Sigmoid colon (tissue), 7 donors: Measurements from ENCODE around the gene TMEM121. TPM values are rescaled to one million over a fixed set of nuclear protein-coding genes. Genes with fewer than 3 reads are reported as not detected.

ENCODE experiments used
- DNase-seq: peaks from one replicate; pipeline ENCODE4 v3.0.0-alpha.2; 2019
- H3K27ac ChIP-seq, 4 donors: fragments of 200-600 bp; sonication (generic); one replicate each; pipeline ENCODE4 v1.5.1; 2016 to 2019; ENCODE audit warnings: mild to moderate bottlenecking in 1 of 4
- H3K27me3 ChIP-seq, 3 donors: fragments of 200-600 bp; sonication (generic); one replicate each; pipeline ENCODE4 v1.5.1; 2019; ENCODE audit warnings: mild to moderate bottlenecking in 1 of 3
- H3K36me3 ChIP-seq, 4 donors: fragments of 200-600 bp; sonication (generic); one replicate each; pipeline ENCODE4 v1.5.1; 2016 to 2019
- H3K4me1 ChIP-seq, 4 donors: fragments of 200-600 bp; sonication (generic); one replicate each; pipeline ENCODE4 v1.5.1; 2017 to 2019
- H3K4me3 ChIP-seq, 4 donors: fragments of 200-600 bp; sonication (generic); one replicate each; pipeline ENCODE4 v1.5.1; 2017 to 2019; ENCODE audit warnings: mild to moderate bottlenecking in 2 of 4, moderate library complexity in 1 of 4
- H3K9me3 ChIP-seq, 4 donors: fragments of 200-600 bp in 3 of 4; sonication (generic) in 3 of 4; one replicate each; pipeline versions ENCODE4 v1.5.1 to v1.6.1; 2013 to 2019
- EP300 ChIP-seq, 4 donors: sonication (generic); formaldehyde crosslinking; IDR thresholded peaks; one replicate each; pipeline ENCODE4 v1.6.1; 2017; ENCODE audit warnings: antibody characterized with exemption in 4 of 4
- POLR2A ChIP-seq, 2 donors: fragments of 450-650 bp; IDR thresholded peaks; one replicate each; pipeline ENCODE4 v1.6.1; 2016; ENCODE audit warnings: antibody characterized with exemption in 2 of 2, mild to moderate bottlenecking in 2 of 2, moderate library complexity in 2 of 2
- POLR2AphosphoS5 ChIP-seq, 4 donors: sonication (generic); formaldehyde crosslinking; IDR thresholded peaks; one replicate each; pipeline ENCODE4 v1.6.1; 2017; ENCODE audit warnings: antibody characterized with exemption in 4 of 4
- WGBS, 2 donors: extraction: QIAGEN DNeasy Blood & Tissue Kit; methylation state at CpG; one replicate each; pipeline ENCODE4 v1.1.7; 2013; 5-methylcytosine and 5-hydroxymethylcytosine counted together
- intact Hi-C: fragments of 100-400 bp; cut with DNase I; formaldehyde crosslinking; loops from one replicate; pipeline ENCODE4 v1.15.1; 2023
- polyA plus RNA-seq, 3 donors: library from polyadenylated mRNA; stranded (reverse); fragments of 200-250 nt; gene quantifications; one replicate each; pipeline ENCODE4 v1.2.3, GENCODE V29; 2013
- total RNA-seq, 4 donors: library from RNA; depleted of rRNA; stranded (reverse); fragments of >200 nt; gene quantifications; one replicate each; pipeline ENCODE4 v1.1.0, GENCODE V29; 2016
- TF ChIP-seq, protein P1 (sequence below), 4 experiments: fragments of 450-650 bp in 3 of 4; fragments of 200-600 bp in 1 of 4; IDR thresholded peaks; one replicate each; pipeline ENCODE4 v1.5.1; 2016 to 2019; ENCODE audit warnings: antibody characterized with exemption in 4 of 4, mild to moderate bottlenecking in 3 of 4, moderate library complexity in 2 of 4
- donor health status: healthy with polysubstance abuse.
- donor health status: Bipolar disorder and iron deficiency.
- donor health status: healthy.

TMEM121 gene
- total and polyA plus RNA-seq, 7 donors, result 2.3 to 8.0 (median 5.0) TPM; not detected in 2

GRCh38 chr14:105500726-105501101 lies 25.7 kb upstream of the TMEM121 start:
- no peaks in the 10 kb centered on the region for H3K9me3 ChIP-seq
- no peaks in the 10 kb centered on the region for H3K27me3 ChIP-seq
- no peaks in the 10 kb centered on the region for H3K4me1 ChIP-seq
- intact Hi-C loops, result no loop called here
- WGBS, 2 donors, result 50 to 70% methylated on average over 10 of the region's 10 CpGs
- no peak for TF ChIP-seq POLR2A (IDR thresholded peaks at IDR 0.05)
- no peak for TF ChIP-seq EP300 (IDR thresholded peaks at IDR 0.05)
- TF ChIP-seq POLR2AphosphoS5 (IDR thresholded peaks at IDR 0.05), result no peak
- TF ChIP-seq, protein P1, sequence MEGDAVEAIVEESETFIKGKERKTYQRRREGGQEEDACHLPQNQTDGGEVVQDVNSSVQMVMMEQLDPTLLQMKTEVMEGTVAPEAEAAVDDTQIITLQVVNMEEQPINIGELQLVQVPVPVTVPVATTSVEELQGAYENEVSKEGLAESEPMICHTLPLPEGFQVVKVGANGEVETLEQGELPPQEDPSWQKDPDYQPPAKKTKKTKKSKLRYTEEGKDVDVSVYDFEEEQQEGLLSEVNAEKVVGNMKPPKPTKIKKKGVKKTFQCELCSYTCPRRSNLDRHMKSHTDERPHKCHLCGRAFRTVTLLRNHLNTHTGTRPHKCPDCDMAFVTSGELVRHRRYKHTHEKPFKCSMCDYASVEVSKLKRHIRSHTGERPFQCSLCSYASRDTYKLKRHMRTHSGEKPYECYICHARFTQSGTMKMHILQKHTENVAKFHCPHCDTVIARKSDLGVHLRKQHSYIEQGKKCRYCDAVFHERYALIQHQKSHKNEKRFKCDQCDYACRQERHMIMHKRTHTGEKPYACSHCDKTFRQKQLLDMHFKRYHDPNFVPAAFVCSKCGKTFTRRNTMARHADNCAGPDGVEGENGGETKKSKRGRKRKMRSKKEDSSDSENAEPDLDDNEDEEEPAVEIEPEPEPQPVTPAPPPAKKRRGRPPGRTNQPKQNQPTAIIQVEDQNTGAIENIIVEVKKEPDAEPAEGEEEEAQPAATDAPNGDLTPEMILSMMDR (IDR thresholded peaks at IDR 0.05), result no peak
- no peak overlapping the region for H3K27ac ChIP-seq
- no peak overlapping the region for H3K4me3 ChIP-seq
- no peaks in the 10 kb centered on the region for H3K36me3 ChIP-seq
- DNase-seq, result peak; percentile 41

DNA sequence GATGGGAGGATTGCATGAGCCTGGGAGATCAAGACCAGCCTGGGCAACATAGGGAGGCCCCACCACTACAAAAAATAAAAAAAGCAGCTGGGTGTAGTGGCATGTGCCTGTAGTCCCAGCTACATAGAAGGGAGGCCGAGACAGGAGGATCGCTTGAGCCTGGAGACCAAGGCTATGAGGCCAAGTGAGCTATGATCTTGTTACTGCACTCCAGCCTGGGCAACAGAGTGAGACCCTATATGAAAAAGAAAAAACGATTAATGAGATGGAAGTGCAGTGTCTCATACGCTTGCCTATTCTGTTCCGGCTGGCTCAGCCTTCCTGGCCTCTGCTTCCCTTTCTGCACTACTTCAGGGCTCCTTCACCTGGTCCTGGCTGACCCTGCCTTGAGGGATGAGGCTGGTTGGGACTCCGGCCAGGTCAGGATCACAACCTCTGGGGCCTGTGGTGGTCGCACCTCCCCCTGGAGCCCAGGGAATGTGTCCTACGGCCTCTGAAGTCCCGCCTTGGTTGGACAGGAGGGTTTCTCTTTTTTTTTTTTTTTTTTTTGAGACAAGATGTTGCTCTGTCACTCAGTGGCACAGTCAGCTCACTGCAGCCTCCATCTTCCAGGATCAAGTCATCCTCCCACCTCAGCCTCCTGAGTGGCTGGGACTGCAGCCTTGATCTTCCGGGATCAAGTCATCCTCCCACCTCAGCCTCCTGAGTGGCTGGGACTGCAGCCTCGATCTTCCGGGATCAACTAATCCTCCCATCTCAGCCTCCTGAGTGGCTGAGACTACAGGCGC lies 24.7 kb upstream of the TMEM121 start:
- H3K4me1 ChIP-seq, result no peaks in the 10 kb centered on the region
- H3K4me3 ChIP-seq, result no peak overlapping the region
- no peaks in the 10 kb centered on the region for H3K27me3 ChIP-seq
- no peaks in the 10 kb centered on the region for H3K36me3 ChIP-seq
- TF ChIP-seq, protein P1 (IDR thresholded peaks at IDR 0.05), result no peak
- no peak for TF ChIP-seq EP300 (IDR thresholded peaks at IDR 0.05)
- no peak for TF ChIP-seq POLR2AphosphoS5 (IDR thresholded peaks at IDR 0.05)
- TF ChIP-seq POLR2A (IDR thresholded peaks at IDR 0.05), result no peak
- intact Hi-C loops, result no loop called here
- no peaks in the 10 kb centered on the region for H3K9me3 ChIP-seq
- peak; percentile 61 for DNase-seq
- H3K27ac ChIP-seq, result no peak overlapping the region
- WGBS, 2 donors, result 86 to 88% methylated on average over 13 of the region's 13 CpGs

GRCh38 chr14:105502446-105503295 lies 23.7 kb upstream of the TMEM121 start:
- intact Hi-C loops, result no loop called here
- TF ChIP-seq EP300 (IDR thresholded peaks at IDR 0.05), result no peak
- TF ChIP-seq, protein P1 (IDR thresholded peaks at IDR 0.05), result no peak
- no peak for TF ChIP-seq POLR2A (IDR thresholded peaks at IDR 0.05)
- no peak for TF ChIP-seq POLR2AphosphoS5 (IDR thresholded peaks at IDR 0.05)
- Histone ChIP-seq H3K9me3 (no peaks in the 10 kb centered on the region), H3K27me3 (no peaks in the 10 kb centered on the region), H3K4me1 (no peaks in the 10 kb centered on the region), H3K27ac (no peak overlapping the region), H3K4me3 (no peak overlapping the region), H3K36me3 (no peaks in the 10 kb centered on the region)
- 72 to 82% methylated on average over 18 of the region's 18 CpGs for WGBS, 2 donors
- DNase-seq, result peak; percentile 42

- intact Hi-C loops, result no loop called here
- H3K9me3 ChIP-seq, result no peaks in the 10 kb centered on the region
- H3K4me3 ChIP-seq, result no peak overlapping the region
- no peaks in the 10 kb centered on the region for H3K36me3 ChIP-seq
- WGBS, 2 donors, result 88 to 92% methylated on average over 7 of the region's 7 CpGs
- no peak for TF ChIP-seq POLR2A (IDR thresholded peaks at IDR 0.05)
- TF ChIP-seq, protein P1 (IDR thresholded peaks at IDR 0.05), result no peak
- no peak for TF ChIP-seq POLR2AphosphoS5 (IDR thresholded peaks at IDR 0.05)
- TF ChIP-seq EP300 (IDR thresholded peaks at IDR 0.05), result no peak
- H3K27me3 ChIP-seq, result peaks cover 0 to 5% (median 0%) of the 10 kb centered on the region in 3 donors
- peak; percentile 58 for DNase-seq
- H3K4me1 ChIP-seq, result no peaks in the 10 kb centered on the region
- H3K27ac ChIP-seq, result no peak overlapping the region
Observed at GRCh38 chr14:105503296-105503640, 23.1 kb upstream of the TMEM121 start.
